GM12801 (cell line): ENCODE measurements around the gene RFC1.

ENCODE experiments used
- TF ChIP-seq, protein P1 (sequence below): IDR thresholded peaks from one replicate; pipeline ENCODE4 v1.5.1; 2011; ENCODE audit warnings: control low read depth; ENCODE audit not compliant: insufficient read length; ENCODE audit errors: extremely low read depth

Gene RFC1, protein sequence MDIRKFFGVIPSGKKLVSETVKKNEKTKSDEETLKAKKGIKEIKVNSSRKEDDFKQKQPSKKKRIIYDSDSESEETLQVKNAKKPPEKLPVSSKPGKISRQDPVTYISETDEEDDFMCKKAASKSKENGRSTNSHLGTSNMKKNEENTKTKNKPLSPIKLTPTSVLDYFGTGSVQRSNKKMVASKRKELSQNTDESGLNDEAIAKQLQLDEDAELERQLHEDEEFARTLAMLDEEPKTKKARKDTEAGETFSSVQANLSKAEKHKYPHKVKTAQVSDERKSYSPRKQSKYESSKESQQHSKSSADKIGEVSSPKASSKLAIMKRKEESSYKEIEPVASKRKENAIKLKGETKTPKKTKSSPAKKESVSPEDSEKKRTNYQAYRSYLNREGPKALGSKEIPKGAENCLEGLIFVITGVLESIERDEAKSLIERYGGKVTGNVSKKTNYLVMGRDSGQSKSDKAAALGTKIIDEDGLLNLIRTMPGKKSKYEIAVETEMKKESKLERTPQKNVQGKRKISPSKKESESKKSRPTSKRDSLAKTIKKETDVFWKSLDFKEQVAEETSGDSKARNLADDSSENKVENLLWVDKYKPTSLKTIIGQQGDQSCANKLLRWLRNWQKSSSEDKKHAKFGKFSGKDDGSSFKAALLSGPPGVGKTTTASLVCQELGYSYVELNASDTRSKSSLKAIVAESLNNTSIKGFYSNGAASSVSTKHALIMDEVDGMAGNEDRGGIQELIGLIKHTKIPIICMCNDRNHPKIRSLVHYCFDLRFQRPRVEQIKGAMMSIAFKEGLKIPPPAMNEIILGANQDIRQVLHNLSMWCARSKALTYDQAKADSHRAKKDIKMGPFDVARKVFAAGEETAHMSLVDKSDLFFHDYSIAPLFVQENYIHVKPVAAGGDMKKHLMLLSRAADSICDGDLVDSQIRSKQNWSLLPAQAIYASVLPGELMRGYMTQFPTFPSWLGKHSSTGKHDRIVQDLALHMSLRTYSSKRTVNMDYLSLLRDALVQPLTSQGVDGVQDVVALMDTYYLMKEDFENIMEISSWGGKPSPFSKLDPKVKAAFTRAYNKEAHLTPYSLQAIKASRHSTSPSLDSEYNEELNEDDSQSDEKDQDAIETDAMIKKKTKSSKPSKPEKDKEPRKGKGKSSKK

DNA sequence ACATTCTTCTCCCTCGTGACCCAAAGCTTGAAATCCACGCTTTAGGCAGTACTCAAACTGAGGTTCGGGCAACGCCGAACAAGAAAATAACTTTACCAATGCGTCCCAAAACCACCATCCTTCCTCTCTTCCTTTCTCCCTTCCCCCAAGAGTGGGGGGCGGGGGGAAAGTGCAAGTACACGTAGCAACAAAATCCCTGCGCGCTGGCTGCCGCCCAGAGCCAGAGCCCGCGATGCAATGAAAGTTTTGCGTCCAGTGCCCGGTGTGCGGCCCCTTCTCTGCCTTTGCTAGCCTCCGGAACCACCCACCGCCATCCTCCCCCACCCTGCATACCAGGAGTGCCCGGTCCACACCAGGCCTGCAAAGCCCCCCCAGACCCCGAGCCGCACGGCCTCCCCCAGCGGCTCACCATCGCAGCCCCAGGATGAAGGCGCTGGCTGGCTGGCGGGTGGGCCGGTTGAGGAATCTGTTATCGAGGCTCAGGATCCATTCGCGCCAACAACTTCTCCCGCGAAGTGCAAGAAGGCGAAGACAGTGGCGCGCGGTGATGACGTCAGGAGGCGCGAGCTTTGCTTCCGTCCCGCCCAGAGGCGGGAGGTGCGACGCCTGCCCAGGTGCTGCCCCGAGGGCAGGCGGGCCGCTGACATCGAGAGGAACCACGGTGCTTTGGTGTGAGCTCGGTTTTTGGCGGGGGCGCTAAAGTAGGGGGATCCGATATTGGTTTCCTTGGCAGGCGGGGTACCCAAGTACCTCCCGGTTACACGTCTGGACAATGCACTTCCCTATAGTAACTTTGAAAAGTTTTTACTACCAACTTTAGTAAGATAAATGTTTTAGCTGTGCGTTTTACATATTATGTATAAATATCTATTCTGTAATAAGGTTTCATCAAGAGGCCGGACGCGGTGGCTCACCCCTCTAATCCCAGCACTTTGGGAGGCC is at the start of gene RFC1:
TSS of gene RFC1 (minus strand) at position 533 of the 942 bp plus-strand sequence. CDS start at position 412, 121 bp downstream.
- TF ChIP-seq, protein P1, sequence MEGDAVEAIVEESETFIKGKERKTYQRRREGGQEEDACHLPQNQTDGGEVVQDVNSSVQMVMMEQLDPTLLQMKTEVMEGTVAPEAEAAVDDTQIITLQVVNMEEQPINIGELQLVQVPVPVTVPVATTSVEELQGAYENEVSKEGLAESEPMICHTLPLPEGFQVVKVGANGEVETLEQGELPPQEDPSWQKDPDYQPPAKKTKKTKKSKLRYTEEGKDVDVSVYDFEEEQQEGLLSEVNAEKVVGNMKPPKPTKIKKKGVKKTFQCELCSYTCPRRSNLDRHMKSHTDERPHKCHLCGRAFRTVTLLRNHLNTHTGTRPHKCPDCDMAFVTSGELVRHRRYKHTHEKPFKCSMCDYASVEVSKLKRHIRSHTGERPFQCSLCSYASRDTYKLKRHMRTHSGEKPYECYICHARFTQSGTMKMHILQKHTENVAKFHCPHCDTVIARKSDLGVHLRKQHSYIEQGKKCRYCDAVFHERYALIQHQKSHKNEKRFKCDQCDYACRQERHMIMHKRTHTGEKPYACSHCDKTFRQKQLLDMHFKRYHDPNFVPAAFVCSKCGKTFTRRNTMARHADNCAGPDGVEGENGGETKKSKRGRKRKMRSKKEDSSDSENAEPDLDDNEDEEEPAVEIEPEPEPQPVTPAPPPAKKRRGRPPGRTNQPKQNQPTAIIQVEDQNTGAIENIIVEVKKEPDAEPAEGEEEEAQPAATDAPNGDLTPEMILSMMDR = no peak

DNA sequence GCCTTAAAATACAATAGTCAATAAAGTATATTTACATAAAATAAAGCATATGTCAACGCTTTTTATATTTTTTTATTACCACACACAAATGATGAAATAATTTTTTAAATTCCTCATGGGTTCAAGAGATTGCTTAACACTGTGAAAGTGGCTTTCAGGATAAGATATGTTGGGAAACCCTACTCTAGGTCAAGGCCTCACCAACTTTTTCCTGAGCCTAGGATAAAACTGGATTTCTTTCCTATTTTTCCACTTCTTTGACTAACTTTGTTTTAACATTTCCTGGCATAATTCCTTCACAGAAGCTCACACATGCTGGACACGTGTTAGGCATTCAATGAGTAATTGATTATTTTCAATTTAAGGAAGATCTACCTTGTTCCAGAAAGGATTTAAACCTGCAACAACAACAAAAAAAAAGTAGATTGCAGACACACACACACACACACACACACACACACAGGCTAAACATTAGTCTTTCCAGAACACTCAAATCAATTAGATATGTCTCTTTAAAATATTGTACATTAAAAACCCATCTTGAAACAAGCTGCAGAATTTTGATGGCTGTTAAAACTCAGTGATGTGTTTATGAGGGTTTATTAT is 49.6 kb upstream of the RFC1 start:
- TF ChIP-seq, protein P1 = no peak

DNA sequence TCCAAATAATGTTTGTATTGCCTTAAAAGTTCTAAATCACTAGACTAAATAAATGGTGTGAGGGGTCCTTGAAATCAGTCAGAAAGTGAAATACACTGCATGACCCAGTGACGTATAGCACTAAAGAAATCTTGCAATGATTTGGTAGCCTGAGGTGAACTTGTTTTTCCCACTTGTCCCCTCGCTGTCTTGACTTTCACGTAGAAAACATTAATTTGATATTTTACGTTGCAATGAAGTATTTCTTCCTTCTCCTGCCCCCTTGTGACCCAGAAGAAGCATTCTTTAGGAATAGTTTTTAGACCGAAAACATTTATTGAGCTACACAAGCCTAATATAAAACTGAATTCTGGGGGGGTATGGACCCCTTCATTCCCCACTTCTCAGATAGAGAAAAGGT is 44.3 kb upstream of the RFC1 start:
- TF ChIP-seq, protein P1 = no peak

DNA sequence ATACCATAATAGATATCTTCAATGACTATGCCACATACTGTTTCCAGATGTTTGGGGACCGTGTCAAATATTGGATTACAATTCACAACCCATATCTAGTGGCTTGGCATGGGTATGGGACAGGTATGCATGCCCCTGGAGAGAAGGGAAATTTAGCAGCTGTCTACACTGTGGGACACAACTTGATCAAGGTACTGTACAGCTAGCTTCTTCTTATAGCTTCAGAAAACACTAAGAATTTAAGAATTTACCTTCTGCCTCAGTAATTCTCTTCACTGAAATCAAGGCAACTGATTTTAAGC is 41.4 kb upstream of the RFC1 start:
- TF ChIP-seq, protein P1 = no peak

DNA sequence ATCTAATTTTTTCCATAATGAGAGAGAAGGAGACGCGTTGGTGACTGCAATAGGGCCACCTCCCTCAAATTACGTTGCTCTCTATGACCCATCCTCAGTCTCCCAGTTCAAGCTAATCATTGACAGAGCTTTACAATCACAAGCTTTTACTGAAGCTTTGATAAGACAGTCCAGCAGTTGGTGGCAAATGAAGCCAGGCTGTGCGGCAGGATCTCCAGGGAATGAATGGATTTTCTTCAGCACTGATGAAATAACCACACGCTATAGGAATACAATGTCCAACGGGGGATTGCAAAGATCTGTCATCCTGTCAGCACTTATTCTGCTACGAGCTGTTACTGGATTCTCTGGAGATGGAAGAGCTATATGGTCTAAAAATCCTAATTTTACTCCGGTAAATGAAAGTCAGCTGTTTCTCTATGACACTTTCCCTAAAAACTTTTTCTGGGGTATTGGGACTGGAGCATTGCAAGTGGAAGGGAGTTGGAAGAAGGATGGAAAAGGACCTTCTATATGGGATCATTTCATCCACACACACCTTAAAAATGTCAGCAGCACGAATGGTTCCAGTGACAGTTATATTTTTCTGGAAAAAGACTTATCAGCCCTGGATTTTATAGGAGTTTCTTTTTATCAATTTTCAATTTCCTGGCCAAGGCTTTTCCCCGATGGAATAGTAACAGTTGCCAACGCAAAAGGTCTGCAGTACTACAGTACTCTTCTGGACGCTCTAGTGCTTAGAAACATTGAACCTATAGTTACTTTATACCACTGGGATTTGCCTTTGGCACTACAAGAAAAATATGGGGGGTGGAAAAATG is 40.8 kb upstream of the RFC1 start, which contains the start of gene KLB:
TSS of gene KLB (plus strand) at position 168 of the 821 bp plus-strand sequence. CDS start at position 188, 20 bp downstream.
- TF ChIP-seq, protein P1 = no peak

DNA sequence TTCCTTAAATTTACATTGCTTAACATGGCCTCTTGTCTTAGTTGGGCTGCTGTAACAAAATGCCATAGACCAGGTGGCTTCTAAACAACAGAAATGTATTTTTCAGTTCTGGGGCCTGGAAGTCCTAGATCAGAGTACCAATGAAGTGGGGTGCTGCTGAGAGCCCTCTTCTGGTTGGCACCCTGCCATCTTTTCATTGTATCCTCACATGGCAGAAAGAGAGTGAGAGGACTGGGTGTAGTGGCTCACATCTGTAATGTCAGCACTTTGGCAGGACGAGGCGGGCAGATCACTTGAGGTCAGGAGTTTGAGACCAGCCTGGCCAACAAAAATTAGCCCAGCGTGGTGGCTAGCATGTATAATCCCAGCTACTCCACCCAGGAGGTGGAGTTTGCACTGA is 28.5 kb upstream of the RFC1 start:
- TF ChIP-seq, protein P1 = no peak
